HG03135 (cell line): ENCODE data around the gene MYLK4.

Source experiments
- ATAC-seq: cut with Tn5 transposase; IDR thresholded peaks from one replicate; pipeline ENCODE4 v1.9.1; 2021; ENCODE audit warnings: mild to moderate bottlenecking, moderate library complexity; ENCODE audit not compliant: unreplicated experiment

The MYLK4 gene

DNA sequence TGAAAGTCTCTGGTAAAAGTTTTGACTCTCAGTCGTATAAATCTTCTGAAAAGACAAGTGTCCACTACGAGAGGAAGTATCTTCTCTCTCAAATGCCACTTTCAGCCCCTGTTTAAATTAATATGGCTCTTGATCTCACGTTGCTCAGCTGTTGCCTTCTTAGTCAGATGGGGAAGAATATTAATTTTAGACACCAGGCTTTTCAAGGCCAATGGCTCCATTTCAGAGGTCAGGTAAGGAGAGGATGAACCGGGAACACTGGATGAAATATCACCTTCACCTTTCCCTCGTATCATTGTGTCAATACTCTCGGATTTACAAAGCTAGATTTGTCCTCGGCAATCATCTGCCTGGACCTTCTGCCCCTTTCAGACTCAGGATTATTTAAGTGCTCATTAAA is at the start of gene MYLK4:
Gene MYLK4 (minus strand): TSS at position 91 of the 400 bp plus-strand sequence. CDS start 1,628 bp downstream, outside the sequence.
- ATAC-seq: no peak

DNA sequence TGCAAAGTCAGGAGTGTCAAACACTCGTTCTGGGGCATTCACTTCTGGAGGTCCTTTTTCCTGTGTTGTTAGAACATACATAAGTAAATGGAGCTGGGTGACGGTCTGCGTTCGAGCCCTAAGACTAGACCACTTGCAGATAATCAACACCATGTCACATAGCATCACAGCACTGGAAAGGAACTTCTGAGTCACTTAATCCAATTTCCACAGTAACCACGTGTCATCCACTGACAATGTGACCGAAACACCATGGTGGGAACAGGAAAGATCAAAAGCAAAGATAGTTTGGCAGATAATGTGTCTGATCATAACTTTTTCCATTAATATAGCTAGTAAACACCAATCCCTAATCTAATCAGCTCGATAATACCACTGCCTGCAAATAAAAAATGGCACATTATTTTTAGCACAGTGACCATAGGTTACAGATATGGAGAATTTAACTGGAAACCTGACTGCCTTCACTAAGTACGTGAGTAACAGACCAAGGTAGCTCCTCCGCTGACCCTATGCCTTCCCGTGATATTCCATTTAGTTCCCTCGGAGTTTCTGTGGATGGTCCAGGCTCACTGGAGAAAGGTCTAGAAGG is 49.3 kb upstream of the MYLK4 start:
- ATAC-seq: no peak

DNA sequence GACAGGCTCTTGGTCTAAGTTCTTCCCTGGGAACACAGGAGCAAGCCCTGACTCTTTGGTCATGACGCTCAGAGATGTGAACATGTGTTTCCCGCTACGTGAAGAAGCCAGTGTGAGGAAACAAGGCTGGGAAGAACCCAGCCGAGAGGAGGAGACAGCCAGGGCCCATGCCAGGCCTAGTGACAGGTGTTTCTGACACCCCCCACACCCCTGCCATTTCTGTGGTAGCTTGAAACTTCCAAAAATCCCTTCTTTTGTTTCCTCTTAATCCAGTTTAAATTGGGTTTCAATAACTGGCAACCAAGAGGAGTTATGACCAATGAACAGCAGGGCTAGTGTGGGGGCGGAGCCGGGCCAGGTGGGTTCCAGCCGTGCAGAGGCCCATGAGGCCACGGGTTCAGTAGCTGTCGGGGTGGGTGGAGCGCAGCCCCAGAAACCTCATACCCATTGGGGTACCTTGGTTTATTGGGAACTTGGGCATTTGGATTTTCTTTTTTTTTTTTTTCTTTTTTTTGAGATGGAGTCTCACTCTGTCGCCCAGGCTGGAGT is 47.9 kb upstream of the MYLK4 start:
- ATAC-seq: no peak

DNA sequence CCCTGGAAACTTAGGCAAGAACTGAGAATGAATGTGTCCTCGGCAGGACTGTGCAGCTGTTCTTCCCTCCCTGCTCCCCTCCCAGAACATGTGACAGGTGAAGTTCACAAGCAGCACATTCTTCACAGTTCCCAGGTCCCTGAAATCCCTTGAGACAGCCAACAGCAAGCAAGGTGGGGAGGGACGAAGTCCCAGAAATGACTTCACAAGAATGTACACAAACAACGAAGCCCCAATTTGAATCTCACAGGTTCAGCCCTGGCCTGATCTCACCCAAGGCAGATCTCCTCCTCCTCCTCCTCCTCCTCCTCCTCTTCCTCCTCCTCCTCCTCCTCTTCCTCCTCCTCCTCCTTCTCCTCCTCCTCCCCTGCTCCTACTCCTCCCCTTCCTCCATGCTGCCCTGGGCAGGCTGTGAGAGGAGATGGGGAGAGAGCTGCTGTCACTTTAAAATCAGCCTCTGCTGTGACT is 46.9 kb upstream of the MYLK4 start:
- no peak for ATAC-seq

DNA sequence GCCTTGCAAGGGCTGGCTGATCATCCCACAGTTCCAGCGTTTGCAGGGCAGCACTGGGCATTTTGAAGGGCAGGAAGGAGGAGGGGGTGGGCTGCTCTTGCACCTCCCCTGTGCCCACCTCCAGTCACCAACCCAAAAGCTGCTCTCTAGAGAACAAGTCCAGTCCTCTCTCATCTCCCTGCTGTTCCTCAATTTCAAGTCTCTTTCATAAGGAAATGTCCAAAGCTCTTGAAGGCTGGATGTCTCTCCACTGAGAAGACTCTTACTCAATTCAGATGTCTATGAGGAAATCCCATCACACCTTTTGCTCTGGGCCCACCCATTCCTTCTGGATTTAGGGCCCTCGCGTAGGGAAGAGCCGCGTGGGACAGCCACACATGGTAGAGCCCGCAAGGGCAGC is 46.1 kb upstream of the MYLK4 start:
- ATAC-seq: no peak

DNA sequence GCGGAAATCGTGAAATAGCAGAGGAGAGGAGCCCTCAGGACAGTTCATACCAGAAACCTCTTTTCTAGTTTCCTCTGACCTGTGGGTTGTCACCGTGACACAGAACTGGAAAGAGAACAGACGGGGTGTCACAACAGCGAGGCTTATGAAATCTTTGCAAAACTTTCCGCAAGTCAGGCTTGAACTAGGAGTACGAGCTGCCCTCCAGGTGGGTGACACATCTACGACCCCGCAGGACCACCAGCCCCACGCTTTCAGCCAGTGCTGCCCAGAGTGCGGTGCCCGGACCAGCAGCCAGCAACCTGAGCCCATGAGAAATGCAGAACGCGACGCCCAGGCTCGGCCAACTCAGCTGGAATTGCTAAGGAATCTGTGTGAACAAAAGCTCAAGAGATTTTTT is 45.2 kb upstream of the MYLK4 start:
- ATAC-seq: no peak

DNA sequence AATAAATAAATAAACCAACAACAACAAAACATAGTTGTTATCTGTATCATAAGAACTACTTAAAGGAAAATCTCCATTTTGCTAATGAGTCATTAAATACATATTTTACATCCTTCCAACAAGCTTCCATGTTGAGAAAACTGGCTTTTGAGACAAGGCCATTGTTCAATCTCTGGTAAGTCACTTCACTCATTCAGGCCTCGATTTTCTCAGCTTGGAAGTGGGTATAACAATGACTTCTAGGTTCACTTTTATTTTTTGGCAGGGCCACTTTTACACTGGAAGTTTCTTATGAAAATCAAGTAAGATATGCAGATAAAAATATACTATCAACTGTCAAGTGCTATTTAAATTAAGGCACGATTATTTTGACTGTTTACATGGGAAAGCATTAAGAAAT is 44.4 kb upstream of the MYLK4 start:
- no peak for ATAC-seq

DNA sequence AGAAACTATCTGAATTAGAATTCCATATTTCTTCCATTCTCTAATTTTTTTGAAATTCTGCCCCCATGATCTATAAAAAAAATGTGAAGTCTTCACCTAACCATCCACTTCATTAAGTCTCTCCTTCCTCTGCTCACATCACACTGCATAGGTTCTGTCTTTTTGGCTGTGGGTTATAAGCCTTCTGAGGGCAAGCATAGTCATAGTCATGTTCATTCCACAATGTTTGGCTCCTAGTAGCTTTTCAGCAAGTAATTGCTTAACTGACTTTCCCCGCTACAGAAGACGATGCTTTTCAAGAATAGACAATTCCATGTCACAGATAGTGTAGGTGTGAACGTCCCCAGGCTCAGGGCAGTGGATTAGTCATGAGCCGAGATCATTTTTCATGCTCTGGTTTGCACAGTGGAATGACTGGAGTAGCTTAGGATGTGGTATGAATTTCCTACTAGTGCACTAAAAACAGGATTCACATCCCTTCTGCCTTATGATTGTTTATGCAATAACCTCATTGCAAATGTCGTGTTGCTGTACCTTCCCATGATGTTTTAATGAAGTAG is 43.5 kb upstream of the MYLK4 start:
- no peak for ATAC-seq

DNA sequence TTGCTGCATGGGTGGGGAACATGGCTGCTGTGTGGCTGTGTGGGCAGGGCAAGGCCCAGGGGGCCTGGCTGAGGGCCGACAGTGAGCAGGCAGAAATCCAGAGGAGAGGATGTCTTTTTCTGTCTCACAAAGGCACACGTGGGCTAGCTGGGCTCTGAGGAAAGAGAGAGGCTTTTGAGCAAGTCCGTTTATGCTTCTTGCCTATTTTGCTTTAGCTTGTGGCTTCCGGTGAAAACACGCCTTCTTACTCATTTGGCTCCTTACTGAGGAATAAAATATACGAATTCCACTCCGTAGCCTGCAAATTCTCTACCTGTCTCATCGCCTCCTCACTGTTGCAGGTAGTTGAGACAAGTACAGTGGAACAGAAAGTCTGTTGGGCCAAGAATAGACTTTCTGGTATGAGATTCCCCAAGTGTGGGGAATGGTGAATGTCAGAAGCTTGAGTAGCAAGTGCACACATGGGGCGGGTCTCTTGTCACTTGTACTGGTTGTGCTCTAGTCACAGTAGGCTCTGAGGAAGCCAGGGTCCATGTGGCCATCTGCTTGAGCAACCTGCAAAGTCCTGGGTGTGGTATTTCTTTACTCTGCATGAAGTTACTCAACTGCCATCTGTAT is 42.9 kb upstream of the MYLK4 start:
- no peak for ATAC-seq

DNA sequence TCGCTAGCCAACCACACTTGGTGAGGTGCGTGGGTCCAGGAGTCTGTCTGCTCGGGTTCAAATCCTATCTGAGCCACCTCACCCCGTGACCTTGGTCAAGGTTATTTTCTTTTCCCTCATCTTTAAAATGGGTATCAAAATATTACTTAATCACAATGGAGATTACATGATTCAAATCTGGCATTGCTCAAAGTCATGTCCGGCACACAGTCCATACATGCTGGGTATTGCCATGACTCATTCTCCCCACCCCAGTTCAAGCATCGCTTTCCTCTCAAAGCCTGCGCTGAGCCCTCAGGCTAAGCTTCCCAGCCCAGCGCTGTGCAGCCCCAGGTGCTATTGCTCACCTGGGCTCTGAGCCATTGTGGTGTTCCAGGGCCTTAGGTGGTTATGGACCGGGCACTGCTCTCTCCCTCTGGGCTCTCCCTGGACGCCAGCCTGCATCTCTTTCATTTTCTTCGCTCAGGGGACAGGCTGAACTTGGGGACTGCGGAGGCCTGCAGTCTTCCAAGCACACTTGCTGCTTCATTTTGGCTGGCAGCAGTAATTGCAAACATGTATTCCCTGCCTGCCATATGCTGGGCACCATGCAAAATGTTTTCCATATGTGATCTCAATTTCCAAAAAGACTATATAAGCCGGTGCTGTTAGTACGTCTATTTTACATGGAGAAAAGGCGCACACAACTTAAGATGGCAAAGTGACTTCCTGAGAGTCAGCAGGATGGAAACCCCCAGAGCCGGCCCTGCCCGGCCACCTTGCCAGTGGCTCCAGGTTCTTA is 41.8 kb upstream of the MYLK4 start:
- ATAC-seq: no peak

DNA sequence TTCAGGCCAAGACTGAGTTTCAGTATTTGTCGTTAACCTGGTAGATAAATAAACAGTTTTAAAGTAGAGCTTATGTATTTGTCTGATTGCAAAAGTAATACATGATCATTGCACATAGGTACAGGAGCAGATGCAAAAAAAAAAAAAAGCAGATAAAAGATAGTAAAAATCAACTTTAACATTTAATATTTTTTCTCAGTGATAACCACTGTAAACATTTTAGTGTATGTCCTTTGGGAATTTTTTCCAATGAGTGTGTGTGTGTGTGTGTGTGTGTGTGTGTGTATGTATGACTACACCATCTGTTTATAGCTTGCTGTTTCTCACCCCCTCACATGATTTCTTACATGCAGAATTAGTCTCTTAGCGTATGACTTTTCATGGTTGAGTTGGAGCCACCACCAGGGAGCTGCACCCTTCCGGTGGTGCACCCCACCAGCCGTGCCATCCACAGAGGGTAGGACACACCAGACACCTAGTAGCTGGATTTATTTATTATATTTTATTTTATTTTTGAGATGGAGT is 40.8 kb upstream of the MYLK4 start:
- no peak for ATAC-seq

DNA sequence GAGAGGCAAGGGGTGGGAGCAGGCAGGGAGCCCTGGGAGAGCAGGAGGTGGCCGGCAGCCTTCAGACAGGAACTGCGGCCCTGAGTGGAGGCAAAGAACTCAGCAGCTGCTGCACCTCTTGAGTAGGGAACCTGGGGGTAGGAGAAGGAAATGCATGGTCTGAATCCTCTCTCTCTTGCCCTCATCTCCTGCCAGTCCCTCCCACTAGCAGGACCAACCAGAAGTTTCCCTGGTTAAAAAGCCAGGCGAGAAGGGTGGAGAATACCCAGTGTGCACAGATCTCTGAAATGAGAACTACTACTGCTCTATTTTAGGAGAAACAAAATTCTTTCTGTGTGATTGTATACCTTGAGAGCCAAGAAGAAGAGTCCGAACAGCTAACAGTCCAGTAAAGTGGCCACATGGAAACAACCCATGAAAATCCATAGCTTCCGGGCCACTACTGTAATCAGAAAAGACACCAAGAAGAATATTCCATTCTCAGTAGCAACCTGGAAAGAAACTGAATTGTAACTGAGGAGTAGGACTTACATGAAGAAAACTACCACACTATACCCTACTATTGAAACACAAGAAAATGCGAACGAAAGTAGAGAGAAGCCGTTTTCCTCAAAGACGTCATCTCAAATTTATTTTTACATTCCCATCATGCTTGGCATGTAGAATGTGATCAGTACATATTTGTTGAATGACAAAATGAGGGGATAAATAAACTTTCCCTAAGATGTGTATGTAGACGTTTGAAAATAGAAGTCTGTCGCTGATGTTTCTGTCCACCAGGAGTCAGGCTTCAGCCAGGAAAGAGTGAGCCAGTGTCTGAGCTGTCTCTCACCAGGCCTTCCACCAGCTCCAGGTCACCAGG is 40.1 kb upstream of the MYLK4 start:
- ATAC-seq: peak; percentile 82

DNA sequence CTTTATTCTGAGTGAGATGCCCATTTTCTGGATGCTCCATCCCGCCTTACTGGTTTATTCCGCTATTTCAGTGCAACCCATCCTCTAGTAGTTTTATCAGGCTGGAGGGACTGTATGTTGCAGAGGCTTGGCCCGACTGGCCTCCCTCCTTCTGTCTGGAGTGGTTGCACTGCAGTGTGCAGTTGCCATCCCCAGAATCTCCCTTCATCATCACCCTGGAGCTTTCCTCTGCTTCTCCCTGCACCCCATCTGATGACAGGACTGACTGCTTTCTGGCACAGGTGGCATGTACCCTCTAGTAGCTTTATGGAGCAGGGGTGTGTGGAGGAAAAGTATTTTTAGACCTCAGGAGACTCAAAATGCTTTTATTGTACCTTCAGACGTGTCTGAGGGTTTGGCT is 35.5 kb upstream of the MYLK4 start:
- no peak for ATAC-seq

DNA sequence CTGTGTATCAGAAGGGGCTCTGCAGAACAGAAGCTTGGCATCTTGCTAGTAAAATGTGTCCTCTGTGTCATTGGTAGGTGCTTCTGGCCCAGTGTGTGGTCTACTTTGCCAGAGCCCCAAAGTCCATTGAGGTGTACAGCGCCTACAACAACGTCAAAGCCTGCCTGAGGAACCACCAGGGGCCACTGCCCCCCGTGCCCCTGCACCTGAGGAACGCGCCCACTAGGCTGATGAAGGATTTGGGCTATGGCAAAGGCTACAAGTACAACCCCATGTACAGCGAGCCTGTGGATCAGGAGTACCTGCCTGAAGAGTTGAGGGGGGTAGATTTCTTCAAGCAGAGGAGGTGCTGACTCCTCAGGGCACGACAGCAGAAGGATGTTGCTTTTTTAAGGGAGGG is 34.2 kb upstream of the MYLK4 start:
- no peak for ATAC-seq

DNA sequence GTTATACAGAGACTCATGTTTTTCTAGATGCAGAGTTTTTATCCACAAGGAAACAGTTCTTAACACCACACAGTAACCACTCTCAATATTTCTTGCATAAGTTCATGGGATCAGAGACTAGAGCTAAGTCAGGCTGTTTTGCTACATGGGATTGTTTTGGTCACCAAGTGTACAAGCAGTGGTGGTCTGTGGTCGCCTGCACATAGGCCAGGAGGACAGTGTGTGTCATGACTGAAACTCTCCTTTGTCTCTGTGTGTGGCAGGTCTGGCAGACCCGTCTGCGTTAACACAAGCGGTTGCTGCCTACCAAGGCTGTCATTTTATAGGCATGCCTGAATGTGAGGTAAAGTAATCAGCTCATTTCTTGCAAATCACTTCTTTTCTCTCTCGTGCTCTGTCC is 33.3 kb upstream of the MYLK4 start:
- ATAC-seq: no peak

DNA sequence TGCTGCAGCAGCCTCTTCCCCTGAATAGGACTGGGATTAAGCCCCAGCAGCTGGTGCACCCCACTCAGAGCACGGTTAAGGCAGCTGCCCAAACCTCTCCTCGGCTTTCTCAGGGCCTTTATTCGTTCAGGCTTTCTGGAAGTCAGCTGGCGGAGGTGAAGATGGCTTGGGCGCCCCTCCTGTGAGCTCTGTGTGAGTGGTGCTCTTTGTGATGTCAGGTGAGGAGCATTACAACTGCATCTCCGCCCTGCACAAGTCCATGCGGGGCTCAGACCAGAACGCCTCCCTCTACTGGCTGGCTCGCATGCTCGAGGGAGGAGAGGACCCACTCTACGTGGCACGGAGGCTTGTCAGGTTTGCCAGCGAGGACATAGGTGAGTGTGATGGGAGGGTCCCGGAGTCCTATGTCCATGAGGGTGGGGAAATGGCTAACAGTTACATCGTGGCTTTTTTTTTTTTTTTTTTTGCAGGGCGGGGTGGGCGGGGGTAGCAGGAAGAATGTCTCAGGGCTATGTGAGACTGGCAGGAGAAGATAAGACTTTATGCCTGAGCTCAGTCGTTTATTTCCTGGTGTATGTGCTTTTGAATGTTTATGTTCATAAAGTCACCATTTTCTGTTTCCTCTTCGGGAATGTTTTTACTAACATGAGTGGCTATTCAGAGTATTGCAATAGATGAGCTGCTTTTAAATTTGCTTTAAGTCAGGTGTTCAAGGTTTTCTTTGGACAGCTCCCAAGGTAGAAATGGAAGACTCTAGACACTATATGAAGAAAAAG is 32.7 kb upstream of the MYLK4 start:
- ATAC-seq: no peak

DNA sequence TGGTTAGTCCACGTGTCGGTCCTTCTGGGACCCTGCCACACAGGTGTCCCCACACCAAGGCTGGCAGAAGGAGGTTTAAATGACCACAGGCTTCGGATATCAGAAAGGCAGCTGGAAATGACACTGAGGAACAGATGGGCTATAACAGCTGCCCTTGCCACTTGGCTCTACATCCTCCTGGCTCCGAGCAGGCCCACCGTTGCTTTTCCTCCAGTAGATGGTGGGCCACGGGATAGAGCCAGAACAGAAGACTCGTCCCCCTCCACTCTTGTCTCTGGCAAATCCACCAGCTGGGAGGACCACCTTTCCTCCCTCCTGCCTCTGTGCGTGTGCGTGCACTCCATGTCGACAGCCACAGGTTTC is 32.1 kb upstream of the MYLK4 start:
- ATAC-seq: no peak

DNA sequence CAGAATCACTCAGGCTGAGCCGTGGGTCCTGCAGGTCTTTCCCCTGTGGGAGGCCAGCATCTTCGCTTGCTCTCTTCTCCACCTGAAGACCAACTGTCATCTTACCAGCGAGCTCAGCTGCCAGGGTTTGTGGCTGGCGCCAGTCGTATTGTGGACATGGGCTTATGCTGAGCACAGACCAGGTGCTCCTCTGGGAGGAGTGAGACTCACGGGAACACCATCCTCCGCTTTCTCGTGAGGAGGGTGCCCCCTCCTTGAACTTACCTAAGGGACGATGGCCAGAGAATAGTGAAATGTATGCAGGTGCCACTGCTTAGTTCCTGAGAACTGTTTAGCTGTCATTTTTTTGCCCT is 31.6 kb upstream of the MYLK4 start:
- ATAC-seq: no peak

DNA sequence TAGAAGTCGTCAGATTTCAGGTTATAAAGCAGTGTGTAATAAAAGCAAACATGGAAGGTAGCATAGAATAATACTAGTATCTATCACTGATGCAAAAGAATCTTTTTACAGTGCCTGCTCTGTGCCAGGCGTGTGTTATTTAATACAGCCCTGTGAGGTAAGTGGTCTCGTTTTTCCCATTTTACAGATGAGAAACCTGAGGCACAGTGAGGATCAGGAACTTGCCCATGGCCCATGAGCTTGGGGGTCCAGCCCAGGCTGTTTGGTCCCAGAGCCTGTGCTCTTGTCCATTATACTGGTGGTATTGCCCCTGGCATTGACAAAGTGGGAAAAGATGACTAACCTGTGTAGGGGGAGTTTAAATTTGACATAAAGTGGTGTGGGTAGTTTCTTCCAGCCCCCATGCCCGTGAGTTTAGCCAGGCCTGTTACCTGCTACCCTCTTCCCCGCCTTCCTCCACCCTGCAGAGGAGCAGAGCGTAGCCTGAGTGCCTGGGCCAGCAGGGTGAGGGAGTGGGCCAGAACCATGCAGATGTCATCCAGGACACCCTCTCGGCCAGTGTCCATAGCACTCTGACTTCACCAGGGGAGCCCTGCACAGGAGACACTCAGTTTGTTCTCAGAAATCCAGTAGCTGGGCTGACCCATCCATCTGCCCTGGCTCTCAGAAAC is 31.1 kb upstream of the MYLK4 start:
- no peak for ATAC-seq
